SIG-M5 (cell line): ENCODE results near the gene LRRC26.

Source experiments
- DNase-seq: peaks from one replicate; lab custom pipeline; 2025; lab: John Stamatoyannopoulos, UW

LRRC26 gene, protein sequence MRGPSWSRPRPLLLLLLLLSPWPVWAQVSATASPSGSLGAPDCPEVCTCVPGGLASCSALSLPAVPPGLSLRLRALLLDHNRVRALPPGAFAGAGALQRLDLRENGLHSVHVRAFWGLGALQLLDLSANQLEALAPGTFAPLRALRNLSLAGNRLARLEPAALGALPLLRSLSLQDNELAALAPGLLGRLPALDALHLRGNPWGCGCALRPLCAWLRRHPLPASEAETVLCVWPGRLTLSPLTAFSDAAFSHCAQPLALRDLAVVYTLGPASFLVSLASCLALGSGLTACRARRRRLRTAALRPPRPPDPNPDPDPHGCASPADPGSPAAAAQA

GRCh38 chr9:137169896-137170358 is at the start of gene LRRC26:
Gene LRRC26 (minus strand): TSS chr9:137170051. CDS start chr9:137169943, 108 bp downstream.
- no peak for DNase-seq

DNA sequence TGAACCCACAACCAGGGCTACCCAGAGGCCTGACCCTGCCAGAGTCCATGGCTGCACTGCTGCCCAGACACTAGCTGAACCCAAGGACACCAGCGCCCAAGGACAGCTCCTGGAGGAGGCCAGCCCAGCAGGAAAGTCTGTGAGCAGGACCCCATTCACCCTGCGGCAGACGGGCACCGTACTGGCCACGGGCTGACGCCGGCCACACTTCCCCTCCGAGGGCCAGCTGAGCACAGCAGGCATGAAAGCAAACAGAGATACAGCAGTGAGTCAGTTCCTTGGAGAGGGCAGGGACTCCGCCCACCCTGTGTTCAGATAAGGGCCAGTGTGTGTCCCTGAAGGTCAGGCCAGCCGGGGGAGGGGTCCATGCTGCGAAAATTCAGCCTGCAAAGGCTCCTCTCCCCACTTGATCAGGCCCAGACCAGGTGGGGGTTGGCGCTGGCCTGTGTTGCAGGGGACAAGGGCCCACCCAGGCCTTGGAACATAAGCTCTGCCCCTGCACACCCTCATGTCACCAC is 49.0 kb upstream of the LRRC26 start:
- no peak for DNase-seq

DNA sequence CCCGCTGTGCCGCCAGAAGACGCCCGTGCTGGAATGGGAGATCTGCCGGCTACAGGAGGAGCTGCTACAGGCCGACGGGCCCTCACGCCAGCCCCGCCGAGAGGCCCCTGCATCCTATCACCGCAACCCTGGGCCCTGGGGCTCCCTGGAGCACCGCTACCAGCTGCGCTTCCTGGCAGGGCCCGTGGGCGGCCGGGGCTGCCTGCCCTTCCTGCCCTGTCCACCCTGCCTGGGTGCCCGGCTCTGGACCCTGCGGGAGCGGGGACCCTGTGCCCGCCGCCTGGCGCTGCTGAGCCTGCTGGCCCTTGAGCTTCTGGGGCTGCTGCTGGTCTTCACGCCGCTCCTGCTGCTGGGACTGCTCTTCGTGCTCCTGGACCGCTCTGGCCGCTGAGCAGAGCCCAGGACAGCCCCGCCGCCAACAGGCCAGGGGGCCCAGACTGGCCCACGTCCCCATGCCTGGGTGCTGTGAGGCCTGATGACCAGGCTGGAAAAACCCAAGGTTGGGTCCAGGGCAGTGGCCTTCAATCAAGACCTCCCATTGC is 48.4 kb upstream of the LRRC26 start:
- no peak for DNase-seq

- no peak for DNase-seq
These were observed 47.7 kb upstream of the LRRC26 start for GRCh38 chr9:137217276-137218211.

GRCh38 chr9:137216188-137216965 is 46.5 kb upstream of the LRRC26 start:
- DNase-seq = no peak

DNA sequence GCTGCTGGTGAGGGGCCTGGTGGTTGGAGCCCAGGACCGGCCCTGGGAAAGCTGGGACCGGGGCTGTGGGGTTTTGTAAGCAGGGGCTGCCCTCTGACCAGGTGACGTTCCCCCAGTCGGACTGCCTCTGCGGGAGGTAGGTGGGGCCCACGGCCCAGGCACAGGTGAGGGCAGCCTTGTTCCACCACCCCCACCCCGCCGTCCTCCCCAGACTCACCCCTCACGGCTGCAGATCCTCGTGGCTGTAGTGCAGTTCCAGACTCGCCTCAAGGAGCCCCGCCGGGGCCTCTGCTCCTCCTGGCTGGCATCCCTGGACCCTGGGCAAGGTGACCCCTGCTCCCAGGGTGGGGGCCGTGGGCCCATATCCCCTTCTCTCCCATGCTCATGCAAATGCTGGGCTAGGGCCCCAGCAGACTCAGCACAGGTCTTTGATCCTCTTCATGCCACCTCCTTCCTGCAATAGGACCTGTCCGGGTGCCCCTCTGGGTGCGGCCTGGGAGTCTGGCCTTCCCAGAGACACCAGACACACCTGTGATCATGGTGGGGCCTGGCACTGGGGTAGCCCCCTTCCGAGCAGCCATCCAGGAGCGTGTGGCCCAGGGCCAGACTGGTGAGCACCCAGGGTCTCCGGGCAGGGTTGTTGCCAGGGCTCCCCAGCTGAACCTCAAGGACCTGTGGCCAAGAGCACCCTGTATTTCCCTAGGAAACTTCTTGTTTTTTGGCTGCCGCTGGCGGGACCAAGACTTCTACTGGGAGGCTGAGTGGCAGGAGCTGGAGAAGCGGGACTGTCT is 45.5 kb upstream of the LRRC26 start:
- no peak for DNase-seq

GRCh38 chr9:137214620-137215019 is 44.8 kb upstream of the LRRC26 start:
- no peak for DNase-seq

DNA sequence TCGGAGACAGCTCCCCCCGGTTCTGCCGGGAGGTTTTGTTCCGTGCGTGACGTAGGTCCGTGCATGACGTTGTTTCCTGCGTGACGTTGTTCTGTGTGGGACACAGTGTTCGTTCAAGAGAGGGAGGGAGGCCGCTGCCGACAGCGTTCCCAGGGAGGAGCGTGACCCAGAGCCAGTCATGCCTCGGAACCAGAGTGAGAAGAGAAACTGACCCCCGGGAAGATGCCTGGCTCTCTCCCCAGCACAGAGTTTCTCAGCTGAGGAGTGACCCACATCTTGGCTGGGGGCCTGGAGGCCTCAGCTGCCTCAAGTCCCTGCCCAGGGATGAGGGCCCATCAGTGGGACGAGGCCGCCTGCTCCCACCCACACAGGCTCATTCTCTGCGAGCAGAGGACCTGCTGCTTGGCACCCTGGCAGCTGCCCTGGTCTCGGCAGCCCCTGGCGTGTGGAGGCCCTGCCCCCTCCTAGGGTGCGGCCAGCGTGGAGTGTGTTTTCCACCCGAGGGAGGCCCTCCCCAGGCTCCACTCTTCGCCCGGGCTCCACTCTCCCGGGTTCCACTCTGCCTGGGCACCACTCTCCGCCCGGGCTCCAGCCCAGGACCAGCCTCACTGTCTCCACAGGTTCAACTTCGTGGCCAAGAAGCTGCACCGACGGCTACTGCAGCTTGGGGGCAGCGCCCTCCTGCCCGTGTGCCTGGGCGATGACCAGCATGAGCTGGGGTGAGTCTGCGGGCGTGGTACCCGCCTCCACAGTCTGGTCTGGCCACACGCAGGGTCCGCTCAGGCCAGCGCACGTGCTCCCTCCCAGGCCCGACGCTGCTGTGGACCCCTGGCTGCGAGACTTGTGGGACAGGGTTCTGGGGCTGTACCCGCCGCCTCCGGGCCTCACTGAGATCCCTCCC is 43.6 kb upstream of the LRRC26 start:
- DNase-seq = no peak

- no peak for DNase-seq
These were observed 42.7 kb upstream of the LRRC26 start for GRCh38 chr9:137212520-137212919.

- no peak for DNase-seq
These were observed 41.7 kb upstream of the LRRC26 start for GRCh38 chr9:137211532-137211931.

- DNase-seq = no peak
These were observed 36.8 kb upstream of the LRRC26 start for GRCh38 chr9:137206602-137207001.

GRCh38 chr9:137205126-137206069 is 35.5 kb upstream of the LRRC26 start, which contains the start of the genes NDOR1 and TMEM203:
Gene NDOR1 (plus strand): TSS chr9:137205700. CDS start chr9:137205778, 78 bp downstream.
Gene TMEM203 (minus strand): TSS chr9:137205648. CDS start chr9:137205414, 234 bp downstream.
- DNase-seq = peak; percentile 19

- DNase-seq = no peak
These were observed 34.9 kb upstream of the LRRC26 start for GRCh38 chr9:137204731-137205125.

DNA sequence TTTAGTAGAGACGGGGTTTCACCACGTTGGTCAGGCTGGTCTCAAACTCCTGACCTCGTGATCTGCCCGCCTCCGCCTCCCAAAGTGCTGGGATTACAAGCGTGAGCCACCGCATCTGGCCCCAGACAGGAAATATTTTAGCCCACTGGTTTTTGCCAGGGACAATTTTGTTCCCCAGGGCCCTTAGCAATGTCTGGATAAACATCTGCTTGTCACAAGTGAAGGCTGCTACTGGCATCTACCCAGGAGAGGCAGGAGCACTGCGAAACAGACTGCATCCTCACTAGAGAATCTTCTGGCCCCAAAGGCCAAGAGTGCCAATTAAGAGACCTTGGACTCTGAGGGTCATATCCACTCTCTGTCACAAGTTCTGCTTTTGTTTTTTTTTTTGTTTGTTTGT is 33.1 kb upstream of the LRRC26 start:
- DNase-seq = no peak

- no peak for DNase-seq
These were observed 31.5 kb upstream of the LRRC26 start for GRCh38 chr9:137201205-137201868.

- peak; percentile 78 for DNase-seq
These were observed 30.7 kb upstream of the LRRC26 start, which contains the start of gene TPRN for GRCh38 chr9:137200311-137201204. Gene TPRN (minus strand): TSS chr9:137200741. CDS start chr9:137200711, 30 bp downstream.
